Spleen (tissue), 11 donors: ENCODE results near the gene PIP5KL1. TPM values are rescaled to one million over a fixed set of nuclear protein-coding genes. Genes with fewer than 3 reads are reported as not detected.

Experiments
- DNase-seq: peaks from one replicate; pipeline ENCODE4 v3.0.0-alpha.2; 2020
- H3K27ac ChIP-seq, 8 donors: fragments of 200-600 bp; sonication (generic) in 7 of 8; 1 replicate in 4 of 8; 2 replicates in 4 of 8; pipeline versions ENCODE4 v1.5.0 to v1.8.0; 2016 to 2021; ENCODE audit warnings: inconsistent platforms in 4 of 8, mild to moderate bottlenecking in 4 of 8, moderate library complexity in 1 of 8
- H3K27me3 ChIP-seq, 7 donors: fragments of 200-600 bp; sonication (generic) in 6 of 7; replicated peaks in 1 of 7; 1 replicate in 4 of 7; 2 replicates in 3 of 7; pipeline versions ENCODE4 v1.5.0 to v1.8.0; 2016 to 2021; ENCODE audit warnings: inconsistent platforms in 3 of 7, mild to moderate bottlenecking in 1 of 7
- H3K36me3 ChIP-seq, 6 donors: fragments of 200-600 bp; sonication (generic) in 5 of 6; 1 replicate in 4 of 6; 2 replicates in 2 of 6; pipeline versions ENCODE4 v1.5.0 to v1.8.0; 2016 to 2021; ENCODE audit warnings: inconsistent platforms in 2 of 6
- H3K4me1 ChIP-seq, 6 donors: fragments of 200-600 bp; sonication (generic) in 5 of 6; 1 replicate in 3 of 6; 2 replicates in 3 of 6; pipeline versions ENCODE4 v1.5.0 to v1.8.0; 2016 to 2021; ENCODE audit warnings: inconsistent platforms in 3 of 6
- H3K4me3 ChIP-seq, 8 donors: fragments of 200-600 bp; sonication (generic) in 7 of 8; 1 replicate in 4 of 8; 2 replicates in 4 of 8; pipeline versions ENCODE4 v1.5.0 to v1.8.0; 2016 to 2021; ENCODE audit warnings: inconsistent platforms in 4 of 8, mild to moderate bottlenecking in 4 of 8, moderate library complexity in 2 of 8
- H3K9me3 ChIP-seq, 8 donors: fragments of 200-600 bp; sonication (generic) in 7 of 8; 1 replicate in 4 of 8; 2 replicates in 4 of 8; pipeline versions ENCODE4 v1.5.0 to v1.8.0; 2016 to 2021; ENCODE audit warnings: inconsistent platforms in 4 of 8
- CTCF ChIP-seq, 11 experiments: fragments of 200-600 bp in 7 of 11; fragments of 450-650 bp in 4 of 11; sonication (generic) in 4 of 11; IDR thresholded peaks in 8 of 11; conservative IDR thresholded peaks in 3 of 11; 1 replicate in 7 of 11; 2 replicates in 4 of 11; pipeline versions ENCODE4 v1.4.0 to v1.8.0; 2016 to 2021; ENCODE audit warnings: antibody characterized with exemption in 11 of 11, inconsistent platforms in 4 of 11, mild to moderate bottlenecking in 1 of 11
- POLR2A ChIP-seq, 3 donors: fragments of 450-650 bp; IDR thresholded peaks; one replicate each; pipeline ENCODE4 v1.5.1; 2017; ENCODE audit warnings: antibody characterized with exemption in 3 of 3, mild to moderate bottlenecking in 1 of 3
- POLR2AphosphoS5 ChIP-seq, 3 donors: sonication (generic); formaldehyde crosslinking; IDR thresholded peaks; one replicate each; pipeline ENCODE4 v1.5.1; 2017; ENCODE audit warnings: antibody characterized with exemption in 3 of 3
- WGBS, 5 donors: extraction: QIAGEN DNeasy Blood & Tissue Kit in 3 of 5; methylation state at CpG; one replicate each; pipeline versions ENCODE4 v1.1.5 to v1.1.7; 2013 to 2018; 5-methylcytosine and 5-hydroxymethylcytosine counted together
- intact Hi-C: fragments of 100-400 bp; cut with DNase I; formaldehyde crosslinking; loops from one replicate; pipeline ENCODE4 v1.15.0; 2023; ENCODE audit warnings: low total_unique reads
- polyA plus RNA-seq, 3 donors: library from polyadenylated mRNA; stranded (reverse); fragments of 200-250 nt; gene quantifications; one replicate each; pipeline ENCODE4 v1.2.1, GENCODE V29; 2013
- total RNA-seq, 7 donors: library from RNA; depleted of rRNA in 3 of 7; stranded (reverse); fragments of >200 nt in 3 of 7; fragmentation: NEBNext Ultra II Directional in 4 of 7; extraction: Animal tissue kit (Norgen Biotek cat#: 25700) in 4 of 7; gene quantifications; one replicate each; pipeline versions ENCODE4 v1.1.0 to v1.2.1, GENCODE V29; 2016 to 2021
- donor health status: healthy with polysubstance abuse.
- donor health status: DM: no; HTN: no; CAD: no; lungs with moderate emphysema.
- donor health status: DM: no; HTN: no; CAD: no.
- donor health status: Bipolar disorder and iron deficiency.
- donor health status: healthy.
- donor health status: DM: no; HTN: no; CAD: no.
- donor health status: DM: yes; HTN: yes; CAD: no.

Gene PIP5KL1
- total and polyA plus RNA-seq, 10 donors, result 0.13 to 3.6 (median 0.68) TPM; not detected in 2

- intact Hi-C loops, result no loop called here
- H3K27ac ChIP-seq, result peak overlapping the region in 5 of 8 donors; percentile 73 to 94 (median 85)
- peaks cover 0 to 7% (median 0%) of the 10 kb centered on the region in 7 donors for H3K27me3 ChIP-seq
- DNase-seq, result peak; percentile 60
- no peak overlapping the region for H3K4me3 ChIP-seq
- H3K36me3 ChIP-seq, result peaks cover 0 to 6% (median 0%) of the 10 kb centered on the region in 6 donors
- no peaks in the 10 kb centered on the region for H3K9me3 ChIP-seq
- H3K4me1 ChIP-seq, result peaks cover 84 to 100% (median 97%) of the 10 kb centered on the region in 6 donors
- TF ChIP-seq POLR2A (IDR thresholded peaks at IDR 0.05) (no peak), POLR2AphosphoS5 (IDR thresholded peaks at IDR 0.05) (no peak), CTCF (IDR thresholded peaks at IDR 0.05 in 8 of 11, conservative IDR thresholded peaks at IDR 0.05 in 3 of 11) (no peak)
- 47 to 66% (median 52%) methylated on average over 7 to 9 of the region's 9 CpGs for WGBS, 5 donors
Measured at GRCh38 chr9:127967151-127967809, 36.7 kb upstream of the PIP5KL1 start.

- H3K27ac ChIP-seq, result peak overlapping the region in 7 of 8 donors; percentile 58 to 94 (median 78)
- peaks cover 77 to 100% (median 97%) of the 10 kb centered on the region in 6 donors for H3K4me1 ChIP-seq
- intact Hi-C loops, result no loop called here
- DNase-seq, result peak; percentile 63
- H3K36me3 ChIP-seq, result peaks cover 0 to 13% (median 0%) of the 10 kb centered on the region in 6 donors
- H3K9me3 ChIP-seq, result no peaks in the 10 kb centered on the region
- WGBS, 5 donors, result 32 to 50% (median 38%) methylated on average over 7 to 8 of the region's 8 CpGs
- no peak overlapping the region for H3K4me3 ChIP-seq
- peak in 1 of 3 donors; percentile 29 for TF ChIP-seq POLR2AphosphoS5 (IDR thresholded peaks at IDR 0.05)
- no peak for TF ChIP-seq CTCF (IDR thresholded peaks at IDR 0.05 in 8 of 11, conservative IDR thresholded peaks at IDR 0.05 in 3 of 11)
- TF ChIP-seq POLR2A (IDR thresholded peaks at IDR 0.05), result no peak
- H3K27me3 ChIP-seq, result peaks cover 0 to 7% (median 0%) of the 10 kb centered on the region in 7 donors
Measured at GRCh38 chr9:127966416-127967150, 36.0 kb upstream of the PIP5KL1 start.

- Histone ChIP-seq H3K27ac (peak overlapping the region in 7 of 8 donors; percentile 58 to 94 (median 78)), H3K9me3 (no peaks in the 10 kb centered on the region), H3K4me1 (peaks cover 70 to 100% (median 92%) of the 10 kb centered on the region in 6 donors), H3K36me3 (peaks cover 0 to 17% (median 0%) of the 10 kb centered on the region in 6 donors), H3K27me3 (peaks cover 0 to 7% (median 0%) of the 10 kb centered on the region in 7 donors), H3K4me3 (peak overlapping the region in 1 of 8 donors; percentile 4)
- no peak for DNase-seq
- no peak for TF ChIP-seq POLR2AphosphoS5 (IDR thresholded peaks at IDR 0.05)
- TF ChIP-seq POLR2A (IDR thresholded peaks at IDR 0.05), result no peak
- no peak for TF ChIP-seq CTCF (IDR thresholded peaks at IDR 0.05 in 8 of 11, conservative IDR thresholded peaks at IDR 0.05 in 3 of 11)
- 56 to 77% (median 67%) methylated on average over 5 to 6 of the region's 6 CpGs for WGBS, 5 donors
- intact Hi-C loops, result no loop called here
Measured at GRCh38 chr9:127965953-127966352, 35.4 kb upstream of the PIP5KL1 start.
